ENCODE measurements around the gene TUBAL3. TPM values are rescaled to one million over a fixed set of nuclear protein-coding genes. Genes with fewer than 3 reads are reported as not detected.

Gene TUBAL3
- total RNA-seq, 1 experiment from 2014 or later, result not detected

DNA sequence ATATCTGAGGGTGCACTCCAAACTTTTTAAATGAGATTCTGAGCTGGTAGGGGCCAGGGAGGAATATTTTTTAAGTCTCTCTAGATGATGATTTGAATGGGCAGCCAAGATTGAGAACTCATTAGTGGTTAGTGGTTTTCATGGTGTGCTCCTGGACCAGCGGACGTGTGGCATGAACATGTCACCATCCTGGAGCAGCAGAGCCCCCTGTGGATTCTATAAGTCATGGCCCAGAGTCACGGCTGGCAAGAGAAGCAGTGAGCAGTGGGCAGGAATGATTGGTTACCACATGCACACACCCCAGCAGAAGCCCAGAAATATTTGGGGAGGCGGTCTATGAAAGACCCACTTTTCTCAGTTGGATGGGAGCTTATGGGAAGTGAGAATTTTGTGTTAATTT lies 61.1 kb downstream of the TUBAL3 start:
- Histone ChIP-seq H3K4me1 (ENCODE audit: control insufficient read depth, insufficient read depth, low read length) (no peaks in the 10 kb centered on the region), H3K9me3 (ENCODE audit: control insufficient read depth, insufficient read depth, low read depth, low read length) (no peaks in the 10 kb centered on the region), H3K36me3 (ENCODE audit: control insufficient read depth, insufficient read depth, low read length) (no peaks in the 10 kb centered on the region), H3K27me3 (ENCODE audit: control insufficient read depth, insufficient read depth, low read length) (no peaks in the 10 kb centered on the region; the same call in none of the 2 replicates), H3K27ac (ENCODE audit: low read length) (no peak overlapping the region), H3K4me3 (ENCODE audit: low read depth in 2 of 2, low read length in 2 of 2) (no peak overlapping the region)
- intact Hi-C loops (cut with micrococcal nuclease; ENCODE audit: unreplicated experiment), result no loop called here
- DNase-seq (ENCODE audit: low read depth, low spot score) (no peak), ATAC-seq (no peak)
- TF ChIP-seq, protein P1, sequence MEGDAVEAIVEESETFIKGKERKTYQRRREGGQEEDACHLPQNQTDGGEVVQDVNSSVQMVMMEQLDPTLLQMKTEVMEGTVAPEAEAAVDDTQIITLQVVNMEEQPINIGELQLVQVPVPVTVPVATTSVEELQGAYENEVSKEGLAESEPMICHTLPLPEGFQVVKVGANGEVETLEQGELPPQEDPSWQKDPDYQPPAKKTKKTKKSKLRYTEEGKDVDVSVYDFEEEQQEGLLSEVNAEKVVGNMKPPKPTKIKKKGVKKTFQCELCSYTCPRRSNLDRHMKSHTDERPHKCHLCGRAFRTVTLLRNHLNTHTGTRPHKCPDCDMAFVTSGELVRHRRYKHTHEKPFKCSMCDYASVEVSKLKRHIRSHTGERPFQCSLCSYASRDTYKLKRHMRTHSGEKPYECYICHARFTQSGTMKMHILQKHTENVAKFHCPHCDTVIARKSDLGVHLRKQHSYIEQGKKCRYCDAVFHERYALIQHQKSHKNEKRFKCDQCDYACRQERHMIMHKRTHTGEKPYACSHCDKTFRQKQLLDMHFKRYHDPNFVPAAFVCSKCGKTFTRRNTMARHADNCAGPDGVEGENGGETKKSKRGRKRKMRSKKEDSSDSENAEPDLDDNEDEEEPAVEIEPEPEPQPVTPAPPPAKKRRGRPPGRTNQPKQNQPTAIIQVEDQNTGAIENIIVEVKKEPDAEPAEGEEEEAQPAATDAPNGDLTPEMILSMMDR (IDR thresholded peaks at IDR 0.05), result peak; percentile 21
- TF ChIP-seq, protein P2, sequence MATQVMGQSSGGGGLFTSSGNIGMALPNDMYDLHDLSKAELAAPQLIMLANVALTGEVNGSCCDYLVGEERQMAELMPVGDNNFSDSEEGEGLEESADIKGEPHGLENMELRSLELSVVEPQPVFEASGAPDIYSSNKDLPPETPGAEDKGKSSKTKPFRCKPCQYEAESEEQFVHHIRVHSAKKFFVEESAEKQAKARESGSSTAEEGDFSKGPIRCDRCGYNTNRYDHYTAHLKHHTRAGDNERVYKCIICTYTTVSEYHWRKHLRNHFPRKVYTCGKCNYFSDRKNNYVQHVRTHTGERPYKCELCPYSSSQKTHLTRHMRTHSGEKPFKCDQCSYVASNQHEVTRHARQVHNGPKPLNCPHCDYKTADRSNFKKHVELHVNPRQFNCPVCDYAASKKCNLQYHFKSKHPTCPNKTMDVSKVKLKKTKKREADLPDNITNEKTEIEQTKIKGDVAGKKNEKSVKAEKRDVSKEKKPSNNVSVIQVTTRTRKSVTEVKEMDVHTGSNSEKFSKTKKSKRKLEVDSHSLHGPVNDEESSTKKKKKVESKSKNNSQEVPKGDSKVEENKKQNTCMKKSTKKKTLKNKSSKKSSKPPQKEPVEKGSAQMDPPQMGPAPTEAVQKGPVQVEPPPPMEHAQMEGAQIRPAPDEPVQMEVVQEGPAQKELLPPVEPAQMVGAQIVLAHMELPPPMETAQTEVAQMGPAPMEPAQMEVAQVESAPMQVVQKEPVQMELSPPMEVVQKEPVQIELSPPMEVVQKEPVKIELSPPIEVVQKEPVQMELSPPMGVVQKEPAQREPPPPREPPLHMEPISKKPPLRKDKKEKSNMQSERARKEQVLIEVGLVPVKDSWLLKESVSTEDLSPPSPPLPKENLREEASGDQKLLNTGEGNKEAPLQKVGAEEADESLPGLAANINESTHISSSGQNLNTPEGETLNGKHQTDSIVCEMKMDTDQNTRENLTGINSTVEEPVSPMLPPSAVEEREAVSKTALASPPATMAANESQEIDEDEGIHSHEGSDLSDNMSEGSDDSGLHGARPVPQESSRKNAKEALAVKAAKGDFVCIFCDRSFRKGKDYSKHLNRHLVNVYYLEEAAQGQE (IDR thresholded peaks at IDR 0.05; ENCODE audit: insufficient read depth in 1 of 2, low read depth in 2 of 2, low read length in 1 of 2), result no peak
- BruUV-seq (replicated peaks), result no TSS peak
- CTCF ChIA-PET, result no interaction called here
- in situ Hi-C loops (cut with HindIII; ENCODE audit: low pct_unique_long_range_greater_than_20kb, low sequenced_read_pairs), result no loop called here
- POLR2A ChIA-PET, result no interaction called here

Other genes starting within 250 kb of the TUBAL3 start
- gene AKR1C8, start 219.7 kb downstream of the TUBAL3 start, total RNA-seq (2021; ENCODE audit: unreplicated experiment), result not detected
- gene AKR1C4, start 208.0 kb downstream of the TUBAL3 start, total RNA-seq (2021; ENCODE audit: unreplicated experiment), result not detected
- gene UCN3, start 39.9 kb downstream of the TUBAL3 start, total RNA-seq (2021; ENCODE audit: unreplicated experiment), result not detected
- 28.6 TPM for gene NET1, start 7.7 kb upstream of the TUBAL3 start, total RNA-seq (2021; ENCODE audit: unreplicated experiment)
- not detected for gene CALML5, start 94.7 kb upstream of the TUBAL3 start, total RNA-seq (2021; ENCODE audit: unreplicated experiment)
- not detected for gene CALML3, start 120.1 kb upstream of the TUBAL3 start, total RNA-seq (2021; ENCODE audit: unreplicated experiment)

Measured in Panc1 (cell line).